Caco-2 (cell line): ENCODE data around the gene RIN3. TPM values are rescaled to one million over a fixed set of nuclear protein-coding genes. Genes with fewer than 3 reads are reported as not detected.

Experiments
- BruUV-seq: library from RNA; stranded (reverse); fragments of 400-500 nt; replicated peaks from 2 replicates; lab custom pipeline; 2021; lab: Mats Ljungman, UMichigan
- CTCF ChIA-PET: fragments of 300-600 bp; sonication (Branson Sonifier 250); formaldehyde crosslinking; loops from one replicate; lab custom pipeline; 2022; ENCODE audit warnings: antibody characterized with exemption; lab: Charles Lee
- POLR2A ChIA-PET: fragments of 300-600 bp; sonication (Branson Sonifier 250); formaldehyde crosslinking; loops from one replicate; lab custom pipeline; 2022; ENCODE audit warnings: antibody characterized with exemption; lab: Charles Lee
- DNase-seq, 2 experiments: peaks; one replicate each; pipeline versions ENCODE4 v3.0.0 to v3.0.0-alpha.2; 2020 to 2022
- H3K27me3 ChIP-seq: replicated peaks from 2 replicates; pipeline ENCODE4 v1.6.0; 2011; ENCODE audit warnings: low read length; ENCODE audit not compliant: control insufficient read depth, insufficient read depth
- H3K36me3 ChIP-seq: 2 replicates; pipeline ENCODE4 v1.5.1; 2011; ENCODE audit warnings: low read length; ENCODE audit not compliant: control insufficient read depth, insufficient read depth
- H3K4me1 ChIP-seq: fragments of 250-450 bp; sonication (Bioruptor Pico); 2 replicates; pipeline ENCODE4 v1.5.1; 2020; ENCODE audit warnings: mild to moderate bottlenecking
- H3K4me3 ChIP-seq: 2 replicates; pipeline ENCODE4 v1.5.1; 2011; ENCODE audit warnings: low read depth, mild to moderate bottlenecking, control low read depth, low read length
- H3K9me3 ChIP-seq: fragments of 250-450 bp; sonication (Bioruptor Pico); 2 replicates; pipeline ENCODE4 v1.5.1; 2020; ENCODE audit warnings: mild to moderate bottlenecking, moderate library complexity
- H3K27ac Mint-ChIP-seq: one replicate; pipeline ENCODE4 v1.8.0; 2022; ENCODE audit warnings: mixed read lengths; ENCODE audit not compliant: unreplicated experiment
- H3K27me3 Mint-ChIP-seq: one replicate; pipeline ENCODE4 v1.8.0; 2022; ENCODE audit warnings: mixed read lengths; ENCODE audit not compliant: insufficient read depth, unreplicated experiment
- H3K36me3 Mint-ChIP-seq: one replicate; pipeline ENCODE4 v1.8.0; 2022; ENCODE audit warnings: mild to moderate bottlenecking, mixed read lengths; ENCODE audit not compliant: insufficient read depth, unreplicated experiment
- H3K4me1 Mint-ChIP-seq: one replicate; pipeline ENCODE4 v1.8.0; 2022; ENCODE audit warnings: low read depth, mixed read lengths; ENCODE audit not compliant: unreplicated experiment
- H3K4me3 Mint-ChIP-seq: one replicate; pipeline ENCODE4 v1.8.0; 2022; ENCODE audit warnings: mild to moderate bottlenecking, moderate library complexity, mixed read lengths; ENCODE audit not compliant: unreplicated experiment
- H3K9me3 Mint-ChIP-seq: one replicate; pipeline ENCODE4 v1.8.0; 2022; ENCODE audit warnings: mixed read lengths; ENCODE audit not compliant: unreplicated experiment
- CTCF ChIP-seq, 2 experiments: fragments of 200-600 bp in 1 of 2; IDR thresholded peaks; 1 replicate in 1 of 2; 2 replicates in 1 of 2; pipeline versions ENCODE4 v1.5.1 to v1.8.0; 2011 to 2022; ENCODE audit warnings: antibody characterized with exemption in 1 of 2, control low read depth in 1 of 2, inconsistent platforms in 1 of 2, low read depth in 1 of 2, low read length in 1 of 2, mild to moderate bottlenecking in 1 of 2, moderate library complexity in 1 of 2; ENCODE audit not compliant: insufficient read depth in 1 of 2, severe bottlenecking in 1 of 2, unreplicated experiment in 1 of 2
- intact Hi-C: fragments of 100-400 bp; cut with micrococcal nuclease; formaldehyde crosslinking; loops from one replicate; pipeline ENCODE4 v1.10.0; 2022; ENCODE audit not compliant: unreplicated experiment
- total RNA-seq: library from RNA; stranded (reverse); gene quantifications from 2 replicates; pipeline ENCODE4 v1.2.3, GENCODE V29; 2022

The RIN3 gene
- total RNA-seq, 1 experiment from 2014 or later: 20.7 TPM

- H3K9me3 ChIP-seq: no peaks in the 10 kb centered on the region; the same call in 1 of the 2 replicates
- Mint-ChIP-seq H3K27ac (no peak overlapping the region), H3K36me3 (peaks cover 20% of the 10 kb centered on the region), H3K9me3 (peaks cover 6% of the 10 kb centered on the region), H3K27me3 (no peaks in the 10 kb centered on the region), H3K4me1 (no peaks in the 10 kb centered on the region), H3K4me3 (no peak overlapping the region)
- ChIA-PET POLR2A (no interaction called here), CTCF (no interaction called here)
- TF ChIP-seq CTCF (IDR thresholded peaks at IDR 0.05; ENCODE audit: insufficient read depth in 1 of 2, low read depth in 1 of 2, low read length in 1 of 2, severe bottlenecking in 1 of 2, unreplicated experiment in 1 of 2): no peak
- BruUV-seq: no TSS peak
- H3K4me1 ChIP-seq: no peaks in the 10 kb centered on the region
- no peaks in the 10 kb centered on the region for H3K27me3 ChIP-seq
- H3K4me3 ChIP-seq: no peak overlapping the region
- H3K36me3 ChIP-seq: no peaks in the 10 kb centered on the region; the same call in 1 of the 2 replicates
- no peak for DNase-seq
- intact Hi-C loops: no loop called here
Observed at GRCh38 chr14:92601131-92601710, 87.6 kb downstream of the RIN3 start.

- intact Hi-C loops: no loop called here
- Histone ChIP-seq H3K9me3 (no peaks in the 10 kb centered on the region; the same call in 1 of the 2 replicates), H3K4me1 (no peaks in the 10 kb centered on the region), H3K36me3 (no peaks in the 10 kb centered on the region; the same call in 1 of the 2 replicates), H3K27me3 (no peaks in the 10 kb centered on the region), H3K4me3 (no peak overlapping the region)
- POLR2A ChIA-PET: no interaction called here
- CTCF ChIA-PET: no interaction called here
- Mint-ChIP-seq H3K4me3 (no peak overlapping the region), H3K9me3 (peaks cover 6% of the 10 kb centered on the region), H3K27ac (no peak overlapping the region), H3K4me1 (no peaks in the 10 kb centered on the region), H3K27me3 (no peaks in the 10 kb centered on the region), H3K36me3 (peaks cover 20% of the 10 kb centered on the region)
- BruUV-seq: no TSS peak
- DNase-seq: no peak
- no peak for TF ChIP-seq CTCF (IDR thresholded peaks at IDR 0.05; ENCODE audit: insufficient read depth in 1 of 2, low read depth in 1 of 2, low read length in 1 of 2, severe bottlenecking in 1 of 2, unreplicated experiment in 1 of 2)
Observed at GRCh38 chr14:92601757-92602417, 88.3 kb downstream of the RIN3 start.

- H3K4me3 ChIP-seq: no peak overlapping the region
- no peak for TF ChIP-seq CTCF (IDR thresholded peaks at IDR 0.05; ENCODE audit: insufficient read depth in 1 of 2, low read depth in 1 of 2, low read length in 1 of 2, severe bottlenecking in 1 of 2, unreplicated experiment in 1 of 2)
- CTCF ChIA-PET: interaction anchor here (0.6 kb wide), 1 partner anchor 15 kb away, joined by 3 read pairs; no protein-coding TSS in a partner anchor
- POLR2A ChIA-PET: no interaction called here
- H3K27ac Mint-ChIP-seq: no peak overlapping the region
- H3K4me1 Mint-ChIP-seq: no peaks in the 10 kb centered on the region
- H3K36me3 Mint-ChIP-seq: peaks cover 20% of the 10 kb centered on the region
- H3K9me3 ChIP-seq: no peaks in the 10 kb centered on the region
- no peaks in the 10 kb centered on the region for H3K27me3 Mint-ChIP-seq
- H3K27me3 ChIP-seq: no peaks in the 10 kb centered on the region
- H3K4me3 Mint-ChIP-seq: no peak overlapping the region
- no peak for DNase-seq
- no peaks in the 10 kb centered on the region for H3K9me3 Mint-ChIP-seq
- H3K36me3 ChIP-seq: no peaks in the 10 kb centered on the region
- intact Hi-C loops: no loop called here
- H3K4me1 ChIP-seq: no peaks in the 10 kb centered on the region
- no TSS peak for BruUV-seq
Observed at GRCh38 chr14:92603309-92604242, 90.0 kb downstream of the RIN3 start.
